ENCODE results near the gene IDI1. TPM values are rescaled to one million over a fixed set of nuclear protein-coding genes. Genes with fewer than 3 reads are reported as not detected.

IDI1 gene
- total and polyA plus RNA-seq, 2 of the 13 experiments (the other 11 are each of a cell fraction or from before 2014, with no cell fraction given), result 44.4 to 145 TPM

DNA sequence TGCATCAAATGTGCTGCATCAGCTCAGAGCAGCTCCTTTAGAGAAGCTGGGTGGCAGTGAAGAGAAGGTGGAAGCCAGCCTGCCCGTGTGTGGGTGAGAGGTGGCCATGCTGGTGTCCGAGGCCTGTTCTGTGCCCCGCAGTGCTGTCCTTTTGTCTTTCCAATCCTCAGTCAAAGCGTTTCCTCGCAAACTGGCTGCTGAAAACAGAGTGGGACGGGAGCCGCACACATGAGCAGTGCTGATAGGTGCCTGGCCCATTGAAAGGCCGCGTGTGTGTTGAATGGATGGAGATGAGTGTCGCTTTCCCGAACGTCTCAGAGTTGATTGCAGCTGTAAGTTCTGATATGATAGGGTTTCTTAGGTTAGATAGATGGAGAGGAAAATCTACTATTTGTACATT lies 46.6 kb upstream of the IDI1 start:
- intact Hi-C loops (cut with micrococcal nuclease; ENCODE audit: unreplicated experiment) (no loop called here), in situ Hi-C loops (cut with HindIII; ENCODE audit: extremely low pct_ligation_motif_present, low pct_unique_long_range_greater_than_20kb) (no loop called here)
- no peaks in the 10 kb centered on the region for H3K4me1 ChIP-seq (ENCODE audit: insufficient read depth, low read length)
- no peaks in the 10 kb centered on the region for H3K9me3 ChIP-seq (ENCODE audit: low read length)
- H4K20me1 ChIP-seq (ENCODE audit: insufficient read depth, low read length), result peaks cover 3% of the 10 kb centered on the region; the same call in 1 of the 2 replicates
- TF ChIP-seq, protein P1, sequence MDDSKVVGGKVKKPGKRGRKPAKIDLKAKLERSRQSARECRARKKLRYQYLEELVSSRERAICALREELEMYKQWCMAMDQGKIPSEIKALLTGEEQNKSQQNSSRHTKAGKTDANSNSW (CRISPR knock-in tag; IDR thresholded peaks at IDR 0.05; ENCODE audit: borderline replicate concordance), result no peak
- TF ChIP-seq SETDB1 (CRISPR knock-in tag; IDR thresholded peaks at IDR 0.05; ENCODE audit: borderline replicate concordance) (no peak), ELF3 (CRISPR knock-in tag; IDR thresholded peaks at IDR 0.05) (no peak), USF2 (IDR thresholded peaks at IDR 0.05; ENCODE audit: low read depth, low read length) (no peak), USF2 (CRISPR knock-in tag; IDR thresholded peaks at IDR 0.05; ENCODE audit: borderline replicate concordance) (no peak), MYC (CRISPR knock-in tag; IDR thresholded peaks at IDR 0.05; ENCODE audit: borderline replicate concordance) (no peak), HOXA9 (CRISPR knock-in tag; IDR thresholded peaks at IDR 0.05; ENCODE audit: borderline replicate concordance) (no peak), ZNF761 (CRISPR knock-in tag; conservative IDR thresholded peaks at IDR 0.05) (no peak), ZNF792 (CRISPR knock-in tag; IDR thresholded peaks at IDR 0.05) (no peak), U2AF2 (IDR thresholded peaks at IDR 0.05; ENCODE audit: low read depth, low read length) (no peak), ZNF484 (CRISPR knock-in tag; IDR thresholded peaks at IDR 0.05; ENCODE audit: borderline replicate concordance, low read depth) (no peak)
- TF ChIP-seq, protein P2, sequence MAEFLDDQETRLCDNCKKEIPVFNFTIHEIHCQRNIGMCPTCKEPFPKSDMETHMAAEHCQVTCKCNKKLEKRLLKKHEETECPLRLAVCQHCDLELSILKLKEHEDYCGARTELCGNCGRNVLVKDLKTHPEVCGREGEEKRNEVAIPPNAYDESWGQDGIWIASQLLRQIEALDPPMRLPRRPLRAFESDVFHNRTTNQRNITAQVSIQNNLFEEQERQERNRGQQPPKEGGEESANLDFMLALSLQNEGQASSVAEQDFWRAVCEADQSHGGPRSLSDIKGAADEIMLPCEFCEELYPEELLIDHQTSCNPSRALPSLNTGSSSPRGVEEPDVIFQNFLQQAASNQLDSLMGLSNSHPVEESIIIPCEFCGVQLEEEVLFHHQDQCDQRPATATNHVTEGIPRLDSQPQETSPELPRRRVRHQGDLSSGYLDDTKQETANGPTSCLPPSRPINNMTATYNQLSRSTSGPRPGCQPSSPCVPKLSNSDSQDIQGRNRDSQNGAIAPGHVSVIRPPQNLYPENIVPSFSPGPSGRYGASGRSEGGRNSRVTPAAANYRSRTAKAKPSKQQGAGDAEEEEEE (CRISPR knock-in tag; IDR thresholded peaks at IDR 0.05; ENCODE audit: borderline replicate concordance), result no peak
- TF ChIP-seq, protein P3, sequence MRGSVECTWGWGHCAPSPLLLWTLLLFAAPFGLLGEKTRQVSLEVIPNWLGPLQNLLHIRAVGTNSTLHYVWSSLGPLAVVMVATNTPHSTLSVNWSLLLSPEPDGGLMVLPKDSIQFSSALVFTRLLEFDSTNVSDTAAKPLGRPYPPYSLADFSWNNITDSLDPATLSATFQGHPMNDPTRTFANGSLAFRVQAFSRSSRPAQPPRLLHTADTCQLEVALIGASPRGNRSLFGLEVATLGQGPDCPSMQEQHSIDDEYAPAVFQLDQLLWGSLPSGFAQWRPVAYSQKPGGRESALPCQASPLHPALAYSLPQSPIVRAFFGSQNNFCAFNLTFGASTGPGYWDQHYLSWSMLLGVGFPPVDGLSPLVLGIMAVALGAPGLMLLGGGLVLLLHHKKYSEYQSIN (CRISPR knock-in tag; IDR thresholded peaks at IDR 0.05; ENCODE audit: borderline replicate concordance), result no peak
- TF ChIP-seq, protein P4, sequence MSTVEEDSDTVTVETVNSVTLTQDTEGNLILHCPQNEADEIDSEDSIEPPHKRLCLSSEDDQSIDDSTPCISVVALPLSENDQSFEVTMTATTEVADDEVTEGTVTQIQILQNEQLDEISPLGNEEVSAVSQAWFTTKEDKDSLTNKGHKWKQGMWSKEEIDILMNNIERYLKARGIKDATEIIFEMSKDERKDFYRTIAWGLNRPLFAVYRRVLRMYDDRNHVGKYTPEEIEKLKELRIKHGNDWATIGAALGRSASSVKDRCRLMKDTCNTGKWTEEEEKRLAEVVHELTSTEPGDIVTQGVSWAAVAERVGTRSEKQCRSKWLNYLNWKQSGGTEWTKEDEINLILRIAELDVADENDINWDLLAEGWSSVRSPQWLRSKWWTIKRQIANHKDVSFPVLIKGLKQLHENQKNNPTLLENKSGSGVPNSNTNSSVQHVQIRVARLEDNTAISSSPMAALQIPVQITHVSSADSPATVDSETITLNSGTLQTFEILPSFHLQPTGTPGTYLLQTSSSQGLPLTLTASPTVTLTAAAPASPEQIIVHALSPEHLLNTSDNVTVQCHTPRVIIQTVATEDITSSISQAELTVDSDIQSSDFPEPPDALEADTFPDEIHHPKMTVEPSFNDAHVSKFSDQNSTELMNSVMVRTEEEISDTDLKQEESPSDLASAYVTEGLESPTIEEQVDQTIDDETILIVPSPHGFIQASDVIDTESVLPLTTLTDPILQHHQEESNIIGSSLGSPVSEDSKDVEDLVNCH (CRISPR knock-in tag; IDR thresholded peaks at IDR 0.05), result no peak
- ATAC-seq (no peak), DNase-seq (ENCODE audit: low spot score) (no peak), FAIRE-seq (no peak)
- 91% methylated on average over 12 of the region's 12 CpGs for WGBS (ENCODE audit: low lambda C conversion rate)
- ChIA-PET CTCF (ENCODE audit: low intra/inter-chr PET ratio, low total read pairs) (no interaction called here), POLR2A (no interaction called here)
- peaks cover 8 to 75% of the 10 kb centered on the region in 2 experiments for H3K36me3 ChIP-seq (replicated peaks in 1 of 2; ENCODE audit: control insufficient read depth in 1 of 2, insufficient read depth in 2 of 2, low read length in 2 of 2)
- BruUV-seq (replicated peaks), result no TSS peak
- H3K9ac ChIP-seq (ENCODE audit: insufficient read depth, low read depth, low read length), result no peak overlapping the region
- no peak overlapping the region for H2AFZ ChIP-seq (ENCODE audit: low read length)
- H3K4me3 ChIP-seq (replicated peaks in 1 of 3; ENCODE audit: insufficient read depth in 1 of 3, low read depth in 2 of 3, low read length in 3 of 3), result no peak overlapping the region
- no peak overlapping the region for H3K4me2 ChIP-seq (ENCODE audit: low read depth, low read length)
- no peaks in the 10 kb centered on the region for H3K27me3 ChIP-seq (ENCODE audit: control insufficient read depth in 1 of 2, insufficient read depth in 2 of 2, low read length in 2 of 2)
- H3K79me2 ChIP-seq (ENCODE audit: insufficient read depth, low read length), result no peaks in the 10 kb centered on the region
- no peak overlapping the region for H3K27ac ChIP-seq (ENCODE audit: extremely low read length, insufficient read depth, low read length)
